HepG2 (cell line): ENCODE results near the gene MED4. TPM values are rescaled to one million over a fixed set of nuclear protein-coding genes. Genes with fewer than 3 reads are reported as not detected.

ENCODE experiments used
- ATAC-seq: fragments of 200-7000 bp; cut with Tn5 transposase; 3 replicates; pipeline ENCODE4 v1.9.1; 2020; ENCODE audit warnings: mild to moderate bottlenecking, moderate library complexity
- BruUV-seq: library from RNA; stranded (reverse); fragments of 400-500 nt; replicated peaks from 2 replicates; lab custom pipeline; 2021; lab: Mats Ljungman, UMichigan
- CTCF ChIA-PET: fragments of 300-600 bp; formaldehyde crosslinking; extraction: SDS; loops from one replicate; lab custom pipeline; 2021; ENCODE audit warnings: low total read pairs, inconsistent platforms, low intra/inter-chr PET ratio; lab: Yijun Ruan, JAX
- POLR2A ChIA-PET: fragments of 350-600 bp; sonication (Branson Sonifier 250); formaldehyde crosslinking; loops from one replicate; lab custom pipeline; 2020; ENCODE audit warnings: antibody characterized with exemption, inconsistent platforms; lab: Yijun Ruan, JAX
- DNase-seq: peaks from one replicate; pipeline ENCODE4 v3.0.0-alpha.2; 2015; ENCODE audit warnings: low spot score
- FAIRE-seq: peaks from 3 replicates; lab custom pipeline; 2011; peaks lifted over from hg19 to GRCh38; lab: Jason Lieb, UNC
- H2AFZ ChIP-seq: one replicate; pipeline ENCODE4 v1.6.1; 2011; ENCODE audit warnings: low read length, inconsistent platforms
- H3K27ac ChIP-seq: fragments of 300-600 bp; 3 replicates; pipeline ENCODE4 v1.8.0; 2011; ENCODE audit warnings: mixed run types, mild to moderate bottlenecking, mixed read lengths, low read length, inconsistent platforms; ENCODE audit not compliant: insufficient read depth; ENCODE audit errors: extremely low read length
- H3K27me3 ChIP-seq, 2 experiments: fragments of 200-600 bp in 1 of 2; 2 replicates in 1 of 2; 3 replicates in 1 of 2; pipeline versions ENCODE4 v1.6.0 to v1.8.0; 2011; ENCODE audit warnings: low read length in 2 of 2, mild to moderate bottlenecking in 2 of 2, moderate library complexity in 2 of 2, inconsistent platforms in 1 of 2; ENCODE audit not compliant: insufficient read depth in 2 of 2, control insufficient read depth in 1 of 2
- H3K36me3 ChIP-seq, 2 experiments: fragments of 200-600 bp in 1 of 2; replicated peaks in 1 of 2; 2 replicates in 1 of 2; 3 replicates in 1 of 2; pipeline versions ENCODE4 v1.5.1 to v1.8.0; 2011; ENCODE audit warnings: low read length in 2 of 2, inconsistent platforms in 1 of 2; ENCODE audit not compliant: insufficient read depth in 2 of 2, control insufficient read depth in 1 of 2
- H3K4me1 ChIP-seq: 2 replicates; pipeline ENCODE4 v1.5.1; 2012; ENCODE audit warnings: low read length, inconsistent platforms; ENCODE audit not compliant: insufficient read depth
- H3K4me2 ChIP-seq: 2 replicates; pipeline ENCODE4 v1.6.0; 2011; ENCODE audit warnings: low read depth, low read length, inconsistent platforms
- H3K4me3 ChIP-seq, 3 experiments: fragments of 200-600 bp in 1 of 3; sonication (generic), shearing (Covaris generic) in 1 of 3; replicated peaks in 1 of 3; 2 replicates each; pipeline ENCODE4 v1.5.1; 2011 to 2016; ENCODE audit warnings: low read length in 3 of 3, inconsistent platforms in 2 of 3, low read depth in 2 of 3, mild to moderate bottlenecking in 2 of 3, control low read depth in 1 of 3, mixed read lengths in 1 of 3; ENCODE audit not compliant: insufficient read depth in 1 of 3
- H3K79me2 ChIP-seq: one replicate; pipeline ENCODE4 v1.6.1; 2011; ENCODE audit warnings: low read length, inconsistent platforms; ENCODE audit not compliant: insufficient read depth
- H3K9ac ChIP-seq: 2 replicates; pipeline ENCODE4 v1.6.0; 2011; ENCODE audit warnings: mild to moderate bottlenecking, low read depth, low read length, inconsistent platforms; ENCODE audit not compliant: insufficient read depth
- H3K9me3 ChIP-seq: 2 replicates; pipeline ENCODE4 v1.5.1; 2012; ENCODE audit warnings: mild to moderate bottlenecking, low read length
- H4K20me1 ChIP-seq: 2 replicates; pipeline ENCODE4 v1.6.0; 2011; ENCODE audit warnings: inconsistent platforms, mild to moderate bottlenecking, low read length, moderate library complexity; ENCODE audit not compliant: insufficient read depth
- EP300 ChIP-seq, 3 experiments: sonication (generic) in 1 of 3; formaldehyde crosslinking in 1 of 3; IDR thresholded peaks; 2 replicates each; pipeline versions ENCODE4 v1.5.1 to v1.6.1; 2011 to 2020; ENCODE audit warnings: low read depth in 2 of 3, low read length in 2 of 3, borderline replicate concordance in 1 of 3, improper control_type of control experiment in 1 of 3, mild to moderate bottlenecking in 1 of 3, missing genetic modification reagents in 1 of 3, moderate library complexity in 1 of 3
- GATAD1 ChIP-seq: IDR thresholded peaks from 2 replicates; pipeline ENCODE4 v1.6.1; 2016; ENCODE audit warnings: missing genetic modification reagents, missing compliant biosample characterization
- GFI1 ChIP-seq: sonication (generic); formaldehyde crosslinking; IDR thresholded peaks from 2 replicates; pipeline ENCODE4 v1.5.0; 2020; ENCODE audit warnings: missing genetic modification reagents, mild to moderate bottlenecking, borderline replicate concordance
- HES4 ChIP-seq: sonication (generic); formaldehyde crosslinking; IDR thresholded peaks from 2 replicates; pipeline ENCODE4 v1.9.0; 2021; ENCODE audit warnings: mild to moderate bottlenecking, missing genetic modification reagents, borderline replicate concordance
- HNF4G ChIP-seq, 2 experiments: sonication (generic) in 1 of 2; formaldehyde crosslinking in 1 of 2; IDR thresholded peaks; 2 replicates each; pipeline versions ENCODE4 v1.4.0 to v1.6.1; 2011 to 2020; ENCODE audit warnings: borderline replicate concordance in 2 of 2, low read depth in 2 of 2, mild to moderate bottlenecking in 2 of 2, low read length in 1 of 2, missing genetic modification reagents in 1 of 2, moderate library complexity in 1 of 2
- KLF13 ChIP-seq: sonication (generic); formaldehyde crosslinking; IDR thresholded peaks from 2 replicates; pipeline ENCODE4 v1.4.0; 2020; ENCODE audit warnings: mild to moderate bottlenecking, missing genetic modification reagents
- MAZ ChIP-seq, 2 experiments: sonication (generic) in 1 of 2; formaldehyde crosslinking in 1 of 2; IDR thresholded peaks; 2 replicates each; pipeline versions ENCODE4 v1.5.0 to v1.6.1; 2012 to 2020; ENCODE audit warnings: low read depth in 2 of 2, mild to moderate bottlenecking in 2 of 2, borderline replicate concordance in 1 of 2, improper control_type of control experiment in 1 of 2, low read length in 1 of 2, missing genetic modification reagents in 1 of 2, moderate library complexity in 1 of 2
- MBD4 ChIP-seq: IDR thresholded peaks from 2 replicates; pipeline ENCODE4 v1.6.1; 2012; ENCODE audit warnings: low read length, inconsistent platforms, borderline replicate concordance
- MXD4 ChIP-seq: IDR thresholded peaks from 2 replicates; pipeline ENCODE4 v1.6.1; 2016; ENCODE audit warnings: mild to moderate bottlenecking, missing biosample characterization, missing genetic modification reagents
- NR2F6 ChIP-seq, 2 experiments: IDR thresholded peaks; 2 replicates each; pipeline ENCODE4 v1.6.1; 2016; ENCODE audit warnings: antibody characterized with exemption in 1 of 2, mild to moderate bottlenecking in 1 of 2
- SETDB1 ChIP-seq: sonication (generic); formaldehyde crosslinking; IDR thresholded peaks from 2 replicates; pipeline ENCODE4 v1.5.1; 2020; ENCODE audit warnings: missing genetic modification reagents, mild to moderate bottlenecking, borderline replicate concordance
- SMAD3 ChIP-seq: sonication (generic); formaldehyde crosslinking; IDR thresholded peaks from 2 replicates; pipeline ENCODE4 v1.4.0; 2020; ENCODE audit warnings: missing genetic modification reagents
- SNAPC2 ChIP-seq: sonication (generic); formaldehyde crosslinking; IDR thresholded peaks from 2 replicates; pipeline ENCODE4 v1.8.1; 2022; ENCODE audit warnings: mild to moderate bottlenecking, missing genetic modification reagents
- SOX13 ChIP-seq, 3 experiments: fragments of 450-650 bp in 1 of 3; sonication (generic) in 1 of 3; formaldehyde crosslinking in 1 of 3; IDR thresholded peaks in 2 of 3; conservative IDR thresholded peaks in 1 of 3; 2 replicates each; pipeline versions ENCODE4 v1.5.0 to v1.6.1; 2016 to 2020; ENCODE audit warnings: antibody characterized with exemption in 1 of 3, mild to moderate bottlenecking in 1 of 3, missing compliant biosample characterization in 1 of 3, missing genetic modification reagents in 1 of 3, moderate library complexity in 1 of 3
- ZNF292 ChIP-seq: sonication (generic); formaldehyde crosslinking; IDR thresholded peaks from 2 replicates; pipeline ENCODE4 v1.8.1; 2022; ENCODE audit warnings: mild to moderate bottlenecking, low read depth, missing genetic modification reagents, borderline replicate concordance
- ZNF782 ChIP-seq: sonication (generic); formaldehyde crosslinking; IDR thresholded peaks from 2 replicates; pipeline ENCODE4 v1.4.0; 2020; ENCODE audit warnings: missing genetic modification reagents, mild to moderate bottlenecking, borderline replicate concordance
- WGBS: methylation state at CpG from one replicate; pipeline ENCODE4 v1.1.6; 2017; ENCODE audit warnings: low lambda C conversion rate; 5-methylcytosine and 5-hydroxymethylcytosine counted together
- in situ Hi-C: cut with HindIII; loops from 2 replicates; pipeline ENCODE4 v1.10.0; 2017; ENCODE audit warnings: low pct_unique_long_range_greater_than_20kb; ENCODE audit not compliant: extremely low pct_ligation_motif_present
- intact Hi-C: fragments of 100-400 bp; cut with micrococcal nuclease; formaldehyde crosslinking; loops from one replicate; pipeline ENCODE4 v1.10.0; 2022; ENCODE audit not compliant: unreplicated experiment
- polyA plus RNA-seq, 8 experiments: library from polyadenylated mRNA; depleted of rRNA in 3 of 8; stranded (reverse) in 7 of 8; unstranded in 1 of 8; fragments of >200 nt; fragmentation: Illumina TruSeq in 4 of 8; extraction: Trizol in 4 of 8; gene quantifications; 2 replicates each; pipeline versions ENCODE4 v1.2.1 to v1.2.3, GENCODE V29; 2011 to 2016; ENCODE audit warnings: low read depth in 4 of 8, missing spikeins in 1 of 8, mixed read lengths in 1 of 8; ENCODE audit not compliant: insufficient read depth in 1 of 8
- total RNA-seq, 5 experiments: library from RNA; depleted of rRNA; stranded (reverse); fragments of >200 nt; fragmentation: Illumina TruSeq; extraction: Trizol; gene quantifications; 2 replicates each; pipeline ENCODE4 v1.2.3, GENCODE V29; 2016; ENCODE audit warnings: low read depth in 1 of 5
- TF ChIP-seq, protein P1 (sequence below): sonication (generic); IDR thresholded peaks from 2 replicates; pipeline ENCODE4 v1.6.1; 2016; ENCODE audit warnings: low read depth, borderline replicate concordance
- TF ChIP-seq, protein P2 (sequence below): IDR thresholded peaks from 2 replicates; pipeline ENCODE4 v1.6.1; 2016; ENCODE audit warnings: low read depth, borderline replicate concordance
- TF ChIP-seq, protein P3 (sequence below): IDR thresholded peaks from 2 replicates; pipeline ENCODE4 v1.6.1; 2016; ENCODE audit warnings: missing compliant biosample characterization, missing genetic modification reagents, borderline replicate concordance

The MED4 gene
- total and polyA plus RNA-seq, 2 of the 13 experiments (the other 11 are each of a cell fraction or from before 2014, with no cell fraction given) = 49.4 to 57.8 TPM

DNA sequence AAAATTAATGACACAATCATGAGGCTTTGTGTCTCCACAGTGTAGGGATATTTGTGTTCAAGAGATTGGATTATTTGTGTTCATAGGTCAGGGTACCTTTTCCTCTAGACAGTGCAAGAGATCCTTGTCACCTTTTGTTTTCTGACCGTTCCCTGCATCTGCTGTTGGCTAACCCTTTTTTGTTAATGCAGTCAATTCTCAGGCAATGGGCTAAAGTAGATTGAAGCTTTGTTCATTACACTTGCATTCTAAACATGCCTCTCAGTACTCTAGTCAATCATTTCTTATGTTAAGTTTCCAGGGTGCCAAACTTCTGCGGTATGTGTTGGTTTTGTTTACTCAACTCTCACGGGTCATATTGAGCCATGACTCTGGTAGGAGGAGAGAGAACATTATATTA, 1.8 kb upstream of the MED4 start:
- H3K9ac ChIP-seq = peak overlapping the region; percentile 44; the same call in 1 of the 2 replicates
- H3K36me3 ChIP-seq = no peaks in the 10 kb centered on the region; a peak in 1 of 5 replicates
- WGBS = 1% methylated on average over 3 of the region's 3 CpGs
- intact Hi-C loops (loop anchor here (5.0 to 10.0 kb wide), 2 partner anchors 208 to 531 kb away; partner anchors contain the start of gene RB1), in situ Hi-C loops (no loop called here)
- H4K20me1 ChIP-seq = no peaks in the 10 kb centered on the region; the same call in 1 of the 2 replicates
- no peaks in the 10 kb centered on the region for H3K9me3 ChIP-seq
- peak overlapping the region; percentile 66 for H3K27ac ChIP-seq
- POLR2A ChIA-PET = interaction anchor here (1.0 kb wide), 1 partner anchor 136 kb away, joined by 3 read pairs; the partner anchor contains the start of gene ITM2B
- H3K4me2 ChIP-seq = peak overlapping the region; percentile 79
- peaks cover 32% of the 10 kb centered on the region for H3K79me2 ChIP-seq
- BruUV-seq = no TSS peak
- peak; percentile 69 for DNase-seq
- no peaks in the 10 kb centered on the region; a peak in 1 of 5 replicates for H3K27me3 ChIP-seq
- H3K4me3 ChIP-seq = peak overlapping the region; percentile 28 to 50 (median 38)
- FAIRE-seq = peak; percentile 87
- H2AFZ ChIP-seq = peak overlapping the region; percentile 92
- ATAC-seq = peak; percentile 57
- H3K4me1 ChIP-seq = peaks cover 83% of the 10 kb centered on the region
- CTCF ChIA-PET = interaction anchor here (1.6 kb wide), 1 partner anchor 18 kb away, joined by 3 read pairs; no protein-coding TSS in a partner anchor
- TF ChIP-seq SETDB1 = no peak
- peak in 1 of 2 experiments; percentile 62; a peak in 1 of 4 replicates for TF ChIP-seq EP300 (IDR thresholded peaks at IDR 0.05; ENCODE audit: low read depth in 2 of 2, low read length in 2 of 2)
- no peak for TF ChIP-seq EP300 (CRISPR knock-in tag; IDR thresholded peaks at IDR 0.05; ENCODE audit: borderline replicate concordance)
- TF ChIP-seq, protein P1, sequence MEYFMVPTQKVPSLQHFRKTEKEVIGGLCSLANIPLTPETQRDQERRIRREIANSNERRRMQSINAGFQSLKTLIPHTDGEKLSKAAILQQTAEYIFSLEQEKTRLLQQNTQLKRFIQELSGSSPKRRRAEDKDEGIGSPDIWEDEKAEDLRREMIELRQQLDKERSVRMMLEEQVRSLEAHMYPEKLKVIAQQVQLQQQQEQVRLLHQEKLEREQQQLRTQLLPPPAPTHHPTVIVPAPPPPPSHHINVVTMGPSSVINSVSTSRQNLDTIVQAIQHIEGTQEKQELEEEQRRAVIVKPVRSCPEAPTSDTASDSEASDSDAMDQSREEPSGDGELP = no peak
- TF ChIP-seq, protein P2, sequence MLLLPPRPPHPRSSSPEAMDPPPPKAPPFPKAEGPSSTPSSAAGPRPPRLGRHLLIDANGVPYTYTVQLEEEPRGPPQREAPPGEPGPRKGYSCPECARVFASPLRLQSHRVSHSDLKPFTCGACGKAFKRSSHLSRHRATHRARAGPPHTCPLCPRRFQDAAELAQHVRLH (CRISPR knock-in tag) = no peak
- TF ChIP-seq NR2F6 (IDR thresholded peaks at IDR 0.05) = peak; percentile 48; the same call in 1 of the 2 replicates
- TF ChIP-seq NR2F6 (CRISPR knock-in tag; IDR thresholded peaks at IDR 0.05) = peak; percentile 38; the same call in 1 of the 2 replicates
- TF ChIP-seq KLF13 = no peak
- peak; percentile 45; the same call in 1 of the 2 replicates for TF ChIP-seq ZNF292
- TF ChIP-seq GATAD1 (CRISPR knock-in tag) = 0 out of 2 replicates have a peak, but pooled peaks have one; percentile 30
- no peak for TF ChIP-seq MBD4
- peak; percentile 69 for TF ChIP-seq GFI1 (CRISPR knock-in tag)
- no peak for TF ChIP-seq SNAPC2
- TF ChIP-seq, protein P3, sequence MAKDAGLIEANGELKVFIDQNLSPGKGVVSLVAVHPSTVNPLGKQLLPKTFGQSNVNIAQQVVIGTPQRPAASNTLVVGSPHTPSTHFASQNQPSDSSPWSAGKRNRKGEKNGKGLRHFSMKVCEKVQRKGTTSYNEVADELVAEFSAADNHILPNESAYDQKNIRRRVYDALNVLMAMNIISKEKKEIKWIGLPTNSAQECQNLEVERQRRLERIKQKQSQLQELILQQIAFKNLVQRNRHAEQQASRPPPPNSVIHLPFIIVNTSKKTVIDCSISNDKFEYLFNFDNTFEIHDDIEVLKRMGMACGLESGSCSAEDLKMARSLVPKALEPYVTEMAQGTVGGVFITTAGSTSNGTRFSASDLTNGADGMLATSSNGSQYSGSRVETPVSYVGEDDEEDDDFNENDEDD (CRISPR knock-in tag) = no peak
- peak; percentile 51; the same call in 1 of the 2 replicates for TF ChIP-seq HNF4G (IDR thresholded peaks at IDR 0.05; ENCODE audit: borderline replicate concordance, low read depth, low read length)
- TF ChIP-seq HNF4G (CRISPR knock-in tag; IDR thresholded peaks at IDR 0.05; ENCODE audit: borderline replicate concordance, low read depth) = no peak
- TF ChIP-seq HES4 (CRISPR knock-in tag) = no peak
- TF ChIP-seq ZNF782 (CRISPR knock-in tag) = no peak
- peak; percentile 36; the same call in 1 of the 2 replicates for TF ChIP-seq SOX13 (IDR thresholded peaks at IDR 0.05)
- TF ChIP-seq SOX13 (CRISPR knock-in tag; conservative IDR thresholded peaks at IDR 0.05 in 1 of 2, IDR thresholded peaks at IDR 0.05 in 1 of 2) = peak in 1 of 2 experiments; percentile 81; a peak in 2 of 4 replicates
- TF ChIP-seq MAZ (IDR thresholded peaks at IDR 0.05; ENCODE audit: borderline replicate concordance, low read depth, low read length) = no peak
- no peak for TF ChIP-seq MAZ (CRISPR knock-in tag; IDR thresholded peaks at IDR 0.05; ENCODE audit: low read depth)
- no peak for TF ChIP-seq MXD4 (CRISPR knock-in tag)
- TF ChIP-seq SMAD3 (CRISPR knock-in tag) = peak; percentile 33; the same call in 1 of the 2 replicates
